HG03095 (cell line): Measurements from ENCODE around the gene SNCAIP.

Source experiments
- ATAC-seq: cut with Tn5 transposase; IDR thresholded peaks from one replicate; pipeline ENCODE4 v1.9.1; 2021; ENCODE audit warnings: moderate library complexity; ENCODE audit not compliant: unreplicated experiment

The SNCAIP gene

DNA sequence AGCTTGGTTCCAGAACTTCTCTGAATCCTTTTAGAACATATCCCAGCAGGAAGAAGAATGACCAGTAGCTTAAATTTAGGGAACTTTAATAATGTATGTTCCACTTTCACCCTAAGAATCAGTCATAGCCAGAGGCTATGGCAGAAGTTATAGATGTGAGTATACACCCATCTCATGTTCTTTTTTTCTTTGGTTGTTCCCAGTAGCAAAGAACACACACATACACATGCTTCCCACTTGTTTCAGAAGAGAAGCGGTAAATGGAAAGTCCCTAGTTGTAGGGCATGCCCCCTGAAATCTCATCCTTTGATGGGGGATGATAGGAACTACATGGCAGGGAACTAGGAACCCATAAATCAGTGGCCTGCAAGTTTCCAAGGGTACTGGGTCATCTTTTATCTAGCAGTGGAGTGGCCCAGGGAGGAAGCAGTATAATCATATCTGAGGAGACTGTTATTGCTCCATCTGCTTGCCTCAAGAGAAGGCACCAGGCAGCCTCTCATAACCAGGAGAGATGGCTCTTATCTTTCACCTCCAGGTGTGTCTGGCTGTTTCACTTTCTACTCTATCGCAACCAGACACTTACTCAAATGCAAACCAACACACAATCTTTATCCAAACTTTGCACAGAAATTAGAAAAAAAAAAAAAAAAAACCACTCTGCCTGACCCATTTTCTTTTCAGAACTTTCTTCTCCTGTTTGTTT is 109.5 kb downstream of the SNCAIP start:
- peak; percentile 91 for ATAC-seq

DNA sequence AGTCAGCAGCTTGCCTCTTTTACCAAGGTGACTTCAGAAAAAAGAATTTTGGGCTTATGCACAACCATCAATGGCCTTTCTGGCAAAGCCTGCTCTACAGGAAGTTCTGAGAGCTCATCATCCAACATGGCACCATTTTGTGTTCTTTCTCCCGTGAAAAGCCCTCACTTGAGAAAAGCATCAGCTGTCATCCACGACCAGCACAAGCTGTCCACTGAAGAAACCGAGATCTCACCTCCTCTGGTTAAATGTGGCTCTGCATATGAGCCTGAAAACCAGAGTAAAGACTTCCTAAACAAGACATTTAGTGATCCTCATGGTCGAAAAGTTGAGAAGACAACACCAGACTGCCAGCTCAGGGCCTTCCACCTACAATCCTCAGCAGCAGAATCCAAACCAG is 111.2 kb downstream of the SNCAIP start:
- no peak for ATAC-seq

DNA sequence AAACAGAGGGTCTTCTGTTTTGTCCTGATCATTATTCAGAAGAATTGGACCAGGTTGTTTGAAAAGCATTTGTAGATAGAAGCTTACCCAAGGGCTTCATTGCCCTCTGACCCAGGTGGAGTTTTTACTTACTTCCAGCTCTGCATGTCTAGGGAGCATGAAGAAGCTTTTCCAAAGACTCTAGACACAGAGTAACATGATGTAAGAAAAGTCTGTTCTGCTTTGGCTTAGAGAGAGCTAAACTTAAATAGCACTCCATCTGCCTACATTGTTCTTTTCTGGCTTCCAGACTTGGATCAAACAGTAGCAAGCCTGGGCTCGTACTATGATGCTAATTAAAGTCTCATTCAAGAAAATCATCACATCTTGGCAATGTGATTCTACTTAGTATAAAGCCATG is 112.1 kb downstream of the SNCAIP start:
- no peak for ATAC-seq

DNA sequence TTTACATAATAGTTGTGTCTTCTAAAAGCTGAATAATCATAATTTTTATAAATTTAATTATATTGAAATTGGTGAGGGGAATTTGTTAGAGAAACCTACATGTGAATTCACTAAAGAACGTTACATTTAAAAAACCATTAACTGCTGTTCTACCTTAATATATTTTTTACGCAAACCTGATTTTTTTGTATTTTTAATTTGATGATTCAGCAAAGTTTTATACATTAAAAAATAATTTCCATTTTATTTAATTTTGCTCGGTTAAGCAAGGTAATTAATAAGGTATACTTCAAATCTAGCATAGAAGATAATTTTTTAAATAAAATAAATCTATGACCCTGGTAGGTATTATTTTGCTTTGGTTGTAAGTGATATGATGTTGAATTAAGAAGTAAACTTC is 114.3 kb downstream of the SNCAIP start:
- ATAC-seq = no peak

DNA sequence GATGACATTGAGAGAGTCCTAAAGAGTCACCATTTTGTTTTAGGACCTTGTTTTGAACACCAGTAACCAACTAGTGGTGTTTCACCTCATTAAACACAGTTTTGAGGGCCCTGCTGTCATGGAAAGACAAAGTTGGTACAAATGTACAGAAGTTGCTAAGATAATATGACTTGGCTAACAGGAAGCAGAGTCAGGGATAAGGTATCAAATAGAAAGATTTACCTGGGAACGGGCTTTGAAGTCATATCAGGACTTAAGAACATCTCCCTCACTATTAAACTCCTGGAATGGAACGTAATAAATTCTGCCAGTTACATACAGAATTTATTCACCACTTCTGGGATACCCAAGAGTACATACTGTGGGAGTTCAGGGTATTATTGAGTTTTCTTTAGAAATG is 115.6 kb downstream of the SNCAIP start:
- no peak for ATAC-seq

DNA sequence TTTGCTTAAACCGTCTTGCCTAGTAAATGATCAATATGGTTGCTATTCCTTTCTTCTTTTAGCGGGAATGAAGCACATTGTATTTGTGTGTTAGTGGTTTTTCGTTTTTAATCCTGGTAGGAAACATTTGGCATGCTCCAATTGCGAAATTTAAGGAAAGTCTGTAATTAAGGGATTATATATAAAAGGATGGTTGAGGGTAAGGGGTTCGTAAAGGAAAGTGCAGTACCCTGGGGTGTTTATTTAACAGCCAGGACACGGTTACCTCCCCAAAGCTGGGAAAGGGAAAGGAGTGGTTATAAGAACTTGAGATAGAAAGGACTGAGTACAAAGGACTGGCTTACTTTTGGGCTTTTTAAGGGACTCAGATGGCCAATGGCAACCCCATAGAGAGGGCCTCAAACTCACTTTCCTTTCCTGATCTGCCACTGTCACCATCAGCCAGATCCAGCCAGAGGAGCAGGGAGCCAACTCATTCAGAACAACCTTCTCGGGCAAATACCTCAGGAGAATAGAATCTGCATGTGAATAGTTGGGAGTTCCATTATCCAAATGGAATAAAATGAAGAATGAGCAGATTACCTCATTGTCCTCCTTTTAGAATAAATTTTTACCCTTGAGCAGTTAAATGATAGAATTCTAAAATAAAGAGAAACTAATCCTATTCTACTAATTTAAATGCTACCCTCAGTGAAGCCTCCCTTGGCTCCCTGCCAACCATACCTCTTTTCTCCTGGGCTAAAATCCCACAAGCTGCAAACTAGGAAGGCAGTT is 117.7 kb downstream of the SNCAIP start:
- no peak for ATAC-seq

DNA sequence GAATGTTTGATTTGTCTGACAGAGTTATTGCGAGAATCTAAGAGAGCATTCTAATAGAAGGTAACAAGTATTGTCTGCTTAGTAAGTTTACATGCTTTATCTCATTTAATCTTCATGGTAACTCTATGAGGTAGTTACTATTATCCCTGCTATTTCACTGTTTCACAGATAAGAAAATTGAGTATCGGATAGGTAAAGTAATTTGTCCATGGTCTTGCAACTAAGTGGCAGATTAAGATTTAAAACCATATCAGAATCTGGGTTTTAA is 118.2 kb downstream of the SNCAIP start:
- no peak for ATAC-seq

DNA sequence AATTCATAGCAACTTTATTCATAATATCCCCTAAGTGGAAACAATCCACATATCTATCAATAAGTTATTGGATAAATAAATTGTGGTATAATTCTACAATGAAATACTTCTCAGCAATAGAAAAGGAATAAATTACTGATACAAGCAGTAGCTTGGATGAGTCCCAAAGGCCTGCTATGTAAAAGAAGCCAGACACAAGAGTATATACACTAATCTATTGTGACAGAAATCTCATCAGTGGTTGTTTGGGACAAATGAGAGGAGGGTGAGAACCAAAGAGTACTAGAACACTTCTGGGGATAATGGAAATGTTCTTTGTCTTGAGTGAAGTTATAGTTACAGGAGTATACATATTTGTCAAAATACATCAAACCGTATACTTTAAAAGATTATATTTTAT is 119.3 kb downstream of the SNCAIP start:
- no peak for ATAC-seq

DNA sequence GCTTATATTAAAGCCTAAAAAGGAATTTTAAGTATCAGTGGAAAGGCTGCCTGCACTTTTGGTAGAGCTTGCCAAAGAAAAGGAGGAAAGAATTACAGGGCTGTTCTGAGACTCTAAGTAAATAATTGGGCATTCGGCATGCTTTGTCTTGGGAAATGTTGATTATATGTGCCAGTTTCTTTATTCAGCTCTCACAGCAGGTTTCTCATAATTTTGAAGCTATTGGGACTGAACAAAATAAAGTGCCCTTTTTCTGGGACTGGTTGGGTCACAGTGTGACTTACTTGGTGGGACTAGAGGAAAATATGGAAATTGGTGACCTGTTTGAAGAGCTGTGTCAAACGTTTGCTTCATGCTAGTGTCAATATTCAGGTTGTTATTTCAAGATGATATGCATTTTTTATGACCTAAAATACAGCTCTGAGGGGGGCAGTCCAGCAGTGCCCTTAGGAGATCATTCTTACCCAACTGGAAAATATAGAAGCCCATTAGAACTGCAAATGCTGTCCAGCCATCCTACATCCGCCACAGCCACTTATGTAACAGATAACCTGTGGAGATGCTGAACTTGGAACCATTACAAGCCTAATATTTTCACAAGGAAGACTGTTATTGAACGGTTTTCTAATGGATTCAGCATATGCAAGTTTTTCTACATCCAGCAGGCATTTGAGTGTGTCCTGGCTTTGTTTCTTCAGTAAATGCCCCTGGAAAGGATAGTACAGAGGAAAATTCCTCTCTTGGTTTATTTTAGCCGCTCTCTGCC is 122.4 kb downstream of the SNCAIP start:
- no peak for ATAC-seq

DNA sequence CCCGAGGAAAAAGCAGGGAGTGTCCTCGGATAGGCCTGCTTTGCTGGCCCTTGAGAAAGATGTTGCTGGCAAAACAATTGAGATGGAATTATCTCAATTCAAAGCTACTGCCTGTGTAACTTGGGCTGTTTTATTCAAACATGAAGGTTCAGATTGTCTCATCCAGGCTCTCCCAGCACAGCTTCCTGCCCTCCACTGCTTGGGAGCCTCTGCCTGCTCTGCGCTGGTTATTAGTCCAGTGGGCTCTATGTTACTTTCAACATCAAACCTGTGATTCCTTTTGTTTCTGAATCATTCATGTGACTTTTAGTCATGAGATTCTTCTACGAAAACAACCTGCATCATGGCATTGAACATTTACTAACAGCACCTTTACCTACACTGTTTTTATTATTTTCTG is 123.2 kb downstream of the SNCAIP start:
- no peak for ATAC-seq

DNA sequence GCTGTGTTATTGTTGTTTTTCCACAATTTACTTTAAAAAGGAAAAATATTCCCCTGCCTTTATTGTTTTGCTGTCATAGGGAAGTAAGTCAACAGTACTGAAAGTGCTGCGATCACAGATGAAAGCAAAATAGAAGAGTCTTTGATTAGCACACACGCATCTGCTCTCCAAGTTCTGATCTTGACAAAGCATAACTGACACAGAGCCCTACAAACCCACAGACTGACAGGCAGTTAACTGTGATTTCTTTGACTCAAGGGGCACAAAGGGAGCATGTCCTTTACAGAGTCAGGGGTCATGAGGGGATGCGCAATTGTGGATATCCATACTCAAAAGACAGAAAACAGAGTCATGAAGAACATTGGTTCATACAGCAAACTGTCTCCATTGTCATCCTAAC is 123.7 kb downstream of the SNCAIP start:
- ATAC-seq = no peak

DNA sequence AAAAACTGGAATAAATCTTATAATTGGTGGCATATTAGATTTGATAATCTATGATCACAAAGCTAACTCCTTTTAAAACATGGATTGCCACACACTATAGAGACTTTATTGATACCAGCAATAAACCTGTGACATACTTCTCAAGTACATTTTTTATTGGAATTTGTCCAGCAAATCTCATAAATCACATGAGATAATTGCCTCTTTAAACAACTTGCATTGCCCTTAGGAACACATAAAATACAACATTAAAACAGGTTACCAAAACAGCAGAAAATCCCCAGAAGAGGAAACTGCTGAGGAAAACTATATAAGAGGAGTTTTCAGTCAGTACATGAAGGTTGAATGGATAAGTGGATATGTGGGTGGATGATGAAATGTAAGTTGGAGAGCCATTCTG is 124.6 kb downstream of the SNCAIP start:
- no peak for ATAC-seq

DNA sequence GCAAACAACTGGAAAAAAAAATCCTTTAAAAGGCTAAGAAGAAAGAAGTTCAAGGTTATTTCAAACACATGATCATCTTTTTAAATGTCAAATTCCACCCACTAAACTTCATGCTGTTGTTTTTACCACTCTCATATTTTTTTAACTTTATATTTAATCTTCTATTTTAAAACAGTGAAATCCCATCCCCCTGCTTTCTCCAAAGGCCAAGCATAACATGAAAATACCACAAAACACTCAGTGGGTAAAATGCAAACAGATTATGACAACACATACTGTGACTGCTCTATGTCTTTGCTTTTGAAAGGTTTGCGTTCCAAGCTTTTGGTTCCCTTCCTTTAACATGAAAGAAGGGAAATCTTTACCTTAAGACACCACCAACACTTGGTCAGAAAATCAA is 127.6 kb downstream of the SNCAIP start:
- no peak for ATAC-seq

DNA sequence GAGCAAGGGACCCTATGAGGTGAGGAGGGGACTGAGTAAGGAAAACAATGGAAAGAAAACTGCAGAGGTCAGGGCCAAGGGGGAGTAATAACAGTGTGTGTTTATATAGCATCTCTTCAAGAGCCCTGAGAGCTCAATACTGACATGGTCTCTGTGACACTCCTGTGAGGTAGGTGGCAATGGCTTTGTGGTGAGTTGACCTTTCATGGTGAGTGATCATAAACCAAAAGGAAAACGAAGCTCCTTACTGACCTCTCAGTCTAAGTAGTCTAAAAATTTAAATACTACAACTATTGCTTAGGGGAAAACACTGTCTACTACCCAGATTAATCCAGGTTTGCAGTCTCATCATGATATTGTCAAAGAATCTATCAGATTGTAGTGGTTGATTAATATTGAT is 130.9 kb downstream of the SNCAIP start:
- ATAC-seq = peak; percentile 60

DNA sequence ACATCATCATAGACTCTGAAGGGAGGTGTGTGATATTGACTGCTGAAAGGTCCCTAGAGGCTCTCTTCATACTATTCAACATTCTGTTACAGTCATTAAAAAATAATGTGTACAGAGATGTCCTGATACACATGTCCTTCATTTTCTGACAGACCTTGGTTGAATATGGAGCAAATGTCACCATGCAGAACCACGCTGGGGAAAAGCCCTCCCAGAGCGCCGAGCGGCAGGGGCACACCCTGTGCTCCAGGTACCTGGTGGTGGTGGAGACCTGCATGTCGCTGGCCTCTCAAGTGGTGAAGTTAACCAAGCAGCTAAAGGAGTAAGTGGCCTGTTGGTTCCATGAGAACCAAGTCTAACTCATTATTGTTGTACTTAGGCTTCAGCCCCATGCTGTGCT is 132.4 kb downstream of the SNCAIP start:
- no peak for ATAC-seq

DNA sequence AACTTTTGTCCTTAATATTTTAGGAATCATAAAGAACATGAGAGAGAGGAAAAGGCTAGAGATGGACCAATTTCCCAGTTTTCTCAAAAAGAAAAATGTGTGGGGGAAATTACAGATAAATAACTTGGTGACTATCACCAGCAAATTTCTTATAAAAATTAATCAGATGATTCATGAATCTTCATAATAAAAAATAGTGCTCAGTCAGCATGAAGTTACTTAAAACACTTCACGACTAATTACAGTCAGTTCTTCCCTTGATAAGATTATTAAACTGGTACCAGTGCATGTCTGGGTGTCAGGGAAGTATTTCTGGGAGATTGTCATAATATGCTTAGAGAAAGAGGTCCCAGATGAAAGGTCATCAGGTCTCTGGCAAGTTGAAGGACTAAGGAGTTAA is 133.0 kb downstream of the SNCAIP start:
- ATAC-seq = no peak

DNA sequence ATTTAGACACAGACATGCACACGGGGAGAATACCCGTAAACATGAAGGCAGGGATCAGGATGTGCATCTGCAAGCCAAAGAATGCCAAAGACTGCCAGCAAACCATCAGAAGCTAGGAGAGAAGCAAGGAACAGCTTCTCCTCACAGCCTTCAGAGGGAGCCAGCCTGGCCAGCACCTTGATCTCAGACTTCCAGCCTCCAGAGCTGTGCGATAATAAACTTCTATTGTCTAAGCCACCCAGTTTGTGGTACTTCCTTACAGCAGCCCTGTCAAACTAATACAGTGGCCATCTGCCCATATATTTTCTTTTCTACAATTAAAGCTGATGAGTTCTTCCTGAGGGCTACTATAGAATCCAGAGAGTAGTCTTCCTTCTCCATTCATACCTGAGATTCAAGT is 135.0 kb downstream of the SNCAIP start:
- ATAC-seq = no peak

DNA sequence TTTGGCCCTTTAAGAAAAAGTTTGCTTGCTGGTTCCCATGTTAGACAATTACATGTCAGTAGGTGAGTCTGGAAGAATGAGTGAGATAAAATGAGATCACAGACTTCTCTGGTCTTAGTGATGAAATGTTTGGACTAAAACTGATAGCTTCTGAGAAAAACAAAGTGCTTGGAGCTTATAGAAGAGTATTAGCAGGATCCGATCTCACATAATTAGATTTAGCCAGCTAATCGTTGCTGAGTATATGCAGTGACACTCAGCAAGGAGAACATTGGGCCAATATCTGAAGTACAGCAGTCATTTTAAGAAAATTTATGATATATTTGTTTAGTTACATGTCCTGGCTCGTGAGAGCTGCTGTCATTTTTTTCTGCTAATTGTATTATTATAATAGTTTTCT is 135.8 kb downstream of the SNCAIP start:
- ATAC-seq = no peak

DNA sequence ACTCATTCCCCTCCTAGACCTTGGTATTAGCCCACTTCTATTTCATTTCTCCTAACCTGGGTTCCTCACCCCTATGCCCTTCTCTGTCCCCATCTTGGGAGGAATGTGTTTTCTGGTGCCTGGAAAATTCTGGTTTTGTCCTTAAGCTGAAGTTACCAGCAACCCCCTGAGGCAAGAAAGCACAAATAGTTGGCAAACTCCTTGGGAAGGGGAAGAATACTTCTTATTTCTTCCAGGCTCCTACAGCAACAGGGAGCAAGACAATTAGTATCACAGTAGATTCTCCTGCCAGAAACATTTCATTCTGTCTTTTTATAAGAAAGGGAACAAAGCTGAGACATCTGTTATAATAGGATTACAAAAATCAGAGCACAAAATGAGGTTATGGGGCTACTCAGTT is 142.5 kb downstream of the SNCAIP start:
- no peak for ATAC-seq

DNA sequence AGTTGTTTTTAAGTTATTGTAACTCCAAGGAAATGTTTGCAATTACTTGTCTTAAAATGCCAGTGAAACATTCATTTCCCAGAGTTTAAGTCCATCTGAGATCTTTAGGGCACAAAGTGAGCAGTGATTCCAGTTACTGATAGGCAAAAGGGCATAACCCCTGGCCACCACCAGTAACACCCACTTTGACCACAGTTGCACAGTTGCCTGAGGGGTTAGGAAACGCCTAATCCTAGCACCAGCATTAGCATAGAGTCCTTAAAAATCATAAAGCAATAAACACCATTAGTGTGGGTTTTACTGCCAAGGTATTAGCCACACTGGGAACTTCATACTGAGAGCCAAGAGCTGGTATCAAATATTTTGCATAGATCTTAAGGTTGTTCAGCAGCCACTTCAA is 143.9 kb downstream of the SNCAIP start:
- ATAC-seq = no peak

DNA sequence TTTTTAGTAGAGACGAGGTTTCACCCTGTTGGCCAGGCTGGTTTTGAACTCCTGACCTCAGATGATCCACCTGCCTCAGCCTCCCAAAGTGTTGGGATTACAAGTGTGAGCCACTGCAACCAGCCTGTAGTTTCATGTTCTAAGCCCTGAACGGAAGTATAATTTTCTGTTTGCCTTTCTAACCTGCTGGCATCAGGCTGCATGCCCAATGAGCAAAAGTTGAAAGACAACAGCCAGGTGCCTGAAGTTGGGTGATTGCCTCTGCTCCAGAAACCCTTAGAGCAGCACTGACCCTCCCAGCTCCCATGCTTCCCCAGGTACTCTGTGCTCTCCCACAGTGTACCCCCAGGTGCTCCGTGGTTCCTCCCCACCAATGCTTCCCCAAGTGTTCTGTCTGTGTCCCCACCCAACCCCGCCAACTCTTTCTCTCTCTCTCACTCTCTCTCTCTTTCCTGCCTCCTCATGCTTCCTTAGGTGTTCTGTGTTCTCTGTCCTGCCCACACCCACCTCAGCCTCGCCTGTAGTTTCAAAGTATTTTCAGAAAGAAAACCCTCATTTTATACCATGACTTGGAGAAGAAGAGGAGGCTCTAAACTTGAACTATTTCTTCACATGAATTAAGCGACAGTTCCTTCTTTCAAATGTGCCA is 145.3 kb downstream of the SNCAIP start:
- no peak for ATAC-seq
